Lower leg skin (tissue), 4 donors: ENCODE results near the gene GSTM1. TPM values are rescaled to one million over a fixed set of nuclear protein-coding genes. Genes with fewer than 3 reads are reported as not detected.

ENCODE experiments used
- DNase-seq, 2 donors: peaks; one replicate each; pipeline ENCODE4 v3.0.0-alpha.2; 2019; ENCODE audit warnings: low spot score in 2 of 2
- H3K4me3 ChIP-seq: fragments of 200-600 bp; sonication (generic); 2 replicates; pipeline ENCODE4 v1.5.1; 2017; ENCODE audit warnings: mild to moderate bottlenecking, low read depth; ENCODE audit not compliant: poor library complexity, severe bottlenecking
- POLR2A ChIP-seq, 2 donors: fragments of 450-650 bp; IDR thresholded peaks; one replicate each; pipeline ENCODE4 v1.6.1; 2016 to 2017; ENCODE audit warnings: antibody characterized with exemption in 2 of 2, mild to moderate bottlenecking in 1 of 2, moderate library complexity in 1 of 2
- WGBS, 2 donors: methylation state at CpG; one replicate each; pipeline ENCODE4 v1.1.5; 2018; 5-methylcytosine and 5-hydroxymethylcytosine counted together
- intact Hi-C: fragments of 100-400 bp; cut with DNase I; formaldehyde crosslinking; loops from one replicate; pipeline ENCODE4 v1.15.0; 2023; ENCODE audit warnings: low total_unique reads
- total RNA-seq, 4 donors: library from RNA; depleted of rRNA; stranded (reverse); fragments of >200 nt; gene quantifications; one replicate each; pipeline ENCODE4 v1.1.0, GENCODE V29; 2016
- TF ChIP-seq, protein P1 (sequence below), 3 donors: fragments of 450-650 bp; IDR thresholded peaks; one replicate each; pipeline ENCODE4 v1.5.1; 2016; ENCODE audit warnings: antibody characterized with exemption in 3 of 3, mild to moderate bottlenecking in 3 of 3, moderate library complexity in 2 of 3

GSTM1 gene
- total RNA-seq, 4 donors from 2014 or later: 26.1 to 60.4 TPM; not detected in 2

DNA sequence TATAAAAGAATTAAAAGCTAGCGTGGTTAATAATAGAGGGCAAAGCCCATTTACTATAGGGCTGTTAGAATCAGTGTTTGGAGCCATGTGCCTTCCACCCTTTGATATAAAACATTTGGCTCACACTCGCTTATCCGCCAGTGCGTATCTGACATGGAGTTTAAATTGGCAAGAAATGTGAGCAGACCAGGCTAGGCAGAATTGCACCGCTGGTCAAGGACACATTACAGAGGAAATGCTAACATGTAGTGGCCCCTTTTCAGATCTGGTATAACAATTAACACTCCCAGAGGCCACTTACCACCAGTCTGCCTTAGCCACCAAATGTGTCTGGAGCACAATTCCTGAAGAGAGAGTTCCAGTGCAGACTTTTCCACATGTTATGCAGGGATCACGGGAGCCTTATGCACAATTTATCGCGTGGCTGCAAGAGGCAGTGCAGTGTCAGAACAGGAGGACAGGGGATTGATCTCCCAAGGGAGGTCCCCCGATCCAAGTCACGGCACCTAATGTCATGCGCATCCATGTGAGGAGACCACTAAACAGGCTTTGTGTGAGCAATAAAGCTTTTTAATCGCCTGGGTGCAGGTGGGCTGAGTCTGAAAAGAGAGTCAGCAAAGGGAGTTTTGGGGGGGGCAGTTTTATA is 39.2 kb downstream of the GSTM1 start:
- no peak overlapping the region for H3K4me3 ChIP-seq
- TF ChIP-seq POLR2A (IDR thresholded peaks at IDR 0.05): no peak
- TF ChIP-seq, protein P1, sequence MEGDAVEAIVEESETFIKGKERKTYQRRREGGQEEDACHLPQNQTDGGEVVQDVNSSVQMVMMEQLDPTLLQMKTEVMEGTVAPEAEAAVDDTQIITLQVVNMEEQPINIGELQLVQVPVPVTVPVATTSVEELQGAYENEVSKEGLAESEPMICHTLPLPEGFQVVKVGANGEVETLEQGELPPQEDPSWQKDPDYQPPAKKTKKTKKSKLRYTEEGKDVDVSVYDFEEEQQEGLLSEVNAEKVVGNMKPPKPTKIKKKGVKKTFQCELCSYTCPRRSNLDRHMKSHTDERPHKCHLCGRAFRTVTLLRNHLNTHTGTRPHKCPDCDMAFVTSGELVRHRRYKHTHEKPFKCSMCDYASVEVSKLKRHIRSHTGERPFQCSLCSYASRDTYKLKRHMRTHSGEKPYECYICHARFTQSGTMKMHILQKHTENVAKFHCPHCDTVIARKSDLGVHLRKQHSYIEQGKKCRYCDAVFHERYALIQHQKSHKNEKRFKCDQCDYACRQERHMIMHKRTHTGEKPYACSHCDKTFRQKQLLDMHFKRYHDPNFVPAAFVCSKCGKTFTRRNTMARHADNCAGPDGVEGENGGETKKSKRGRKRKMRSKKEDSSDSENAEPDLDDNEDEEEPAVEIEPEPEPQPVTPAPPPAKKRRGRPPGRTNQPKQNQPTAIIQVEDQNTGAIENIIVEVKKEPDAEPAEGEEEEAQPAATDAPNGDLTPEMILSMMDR (IDR thresholded peaks at IDR 0.05): no peak
- no peak for DNase-seq
- 90 to 92% methylated on average over 12 of the region's 12 CpGs for WGBS, 2 donors
- intact Hi-C loops: no loop called here

DNA sequence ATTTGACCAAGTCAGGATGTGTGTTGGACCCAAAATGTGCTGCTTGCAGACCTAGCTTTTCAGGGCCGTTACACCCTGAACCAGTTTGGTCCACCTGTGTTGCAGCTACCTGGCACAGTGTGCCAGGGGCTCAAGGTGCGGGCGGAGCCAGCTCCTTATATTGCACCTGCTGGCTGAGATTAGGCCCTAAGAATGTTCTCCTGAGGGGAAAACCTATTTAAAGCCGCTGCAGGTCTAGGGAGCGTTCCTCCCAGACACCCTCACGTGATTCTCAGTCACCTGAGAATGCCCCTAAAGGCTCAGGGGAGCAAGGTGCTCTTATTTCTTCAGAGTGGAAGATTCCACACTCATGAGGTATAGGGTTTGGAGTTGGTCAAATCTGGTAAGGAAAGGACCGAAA is 41.3 kb downstream of the GSTM1 start:
- no peak for DNase-seq
- TF ChIP-seq POLR2A (IDR thresholded peaks at IDR 0.05): no peak
- TF ChIP-seq, protein P1 (IDR thresholded peaks at IDR 0.05): no peak
- no peak overlapping the region for H3K4me3 ChIP-seq
- 65 to 73% methylated on average over 7 of the region's 7 CpGs for WGBS, 2 donors
- intact Hi-C loops: no loop called here

DNA sequence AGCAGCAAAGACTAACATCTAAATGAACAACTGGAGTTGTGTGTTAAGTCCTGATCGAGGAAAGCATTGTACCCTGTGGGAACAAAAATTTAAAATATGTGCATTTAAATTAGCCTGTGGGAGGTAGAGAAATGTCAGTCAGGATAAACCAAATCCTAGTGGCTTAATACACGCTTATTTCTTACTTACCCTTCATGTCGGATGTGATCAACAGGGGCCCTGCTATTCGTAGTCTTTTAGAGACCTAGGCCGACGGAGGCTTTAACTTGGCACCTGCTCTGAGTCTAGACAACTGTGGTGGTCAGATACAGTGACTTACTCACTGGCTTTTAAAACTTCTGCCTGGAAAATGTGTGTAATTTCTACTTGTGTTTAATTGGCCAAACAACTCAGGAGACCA is 43.0 kb downstream of the GSTM1 start:
- DNase-seq: no peak
- 73 to 81% methylated on average over 6 of the region's 6 CpGs for WGBS, 2 donors
- intact Hi-C loops: no loop called here
- H3K4me3 ChIP-seq: no peak overlapping the region
- TF ChIP-seq POLR2A (IDR thresholded peaks at IDR 0.05): no peak
- TF ChIP-seq, protein P1 (IDR thresholded peaks at IDR 0.05): no peak

DNA sequence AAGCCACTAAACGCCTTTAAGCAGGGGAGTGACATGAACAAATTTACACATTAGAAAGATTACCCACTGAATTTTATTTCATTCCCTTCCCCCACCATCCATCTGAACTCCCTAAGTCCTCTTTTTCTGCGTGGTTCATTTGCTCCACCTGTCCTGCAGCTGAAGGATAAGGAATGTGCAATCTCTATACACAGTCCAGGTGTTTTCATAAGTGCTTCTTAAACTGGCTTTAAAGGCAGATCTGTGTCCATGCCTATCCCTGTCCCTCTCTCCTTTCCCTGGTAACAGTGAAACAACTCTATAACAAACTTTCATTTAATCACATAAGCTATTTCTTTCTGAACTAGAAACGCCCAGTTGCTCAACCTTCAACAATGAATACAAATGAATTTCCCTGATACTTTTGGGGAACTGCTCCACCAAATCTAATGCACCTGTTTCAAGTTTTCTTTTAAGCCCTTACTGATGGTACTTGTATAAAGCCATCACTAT is 44.8 kb downstream of the GSTM1 start:
- WGBS, 2 donors: 38 to 51% methylated on average over 3 of the region's 3 CpGs
- intact Hi-C loops: no loop called here
- H3K4me3 ChIP-seq: no peak overlapping the region
- TF ChIP-seq POLR2A (IDR thresholded peaks at IDR 0.05): no peak
- TF ChIP-seq, protein P1 (IDR thresholded peaks at IDR 0.05): no peak
- no peak for DNase-seq

DNA sequence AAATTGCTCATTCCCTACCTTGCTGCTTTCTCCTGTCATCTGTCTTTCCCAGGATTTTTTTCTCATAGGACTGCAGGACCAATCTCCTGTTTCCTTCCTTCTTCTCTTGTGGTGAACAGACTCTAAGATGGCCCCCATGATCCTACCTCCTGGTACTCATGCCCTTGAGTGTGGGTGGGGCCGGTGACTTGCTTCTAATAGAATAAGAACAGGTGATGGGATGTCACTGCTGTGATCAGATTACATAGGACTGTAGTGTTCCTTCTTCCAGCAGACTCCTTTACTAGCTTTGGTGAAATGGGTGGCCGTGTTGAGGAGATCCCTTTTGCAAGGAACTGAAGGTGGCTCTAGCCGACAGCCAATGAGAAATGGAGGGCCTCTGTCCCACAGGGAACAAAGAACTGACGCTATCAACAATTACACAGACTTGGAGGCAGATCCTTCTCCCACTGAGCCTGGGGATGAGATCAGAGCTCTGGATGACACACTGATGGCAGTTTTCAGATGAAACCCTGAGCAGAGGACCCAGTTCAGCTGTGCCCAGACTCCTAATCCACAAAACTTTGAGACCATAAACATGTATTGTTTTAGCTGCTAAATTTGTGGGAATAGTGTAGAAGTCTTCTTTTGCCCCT is 45.7 kb downstream of the GSTM1 start:
- 81 to 88% methylated on average over 4 of the region's 4 CpGs for WGBS, 2 donors
- DNase-seq: no peak
- intact Hi-C loops: no loop called here
- H3K4me3 ChIP-seq: no peak overlapping the region
- TF ChIP-seq, protein P1 (IDR thresholded peaks at IDR 0.05): no peak
- no peak for TF ChIP-seq POLR2A (IDR thresholded peaks at IDR 0.05)
